HepG2 (cell line): ENCODE results near the gene TOP2A. TPM values are rescaled to one million over a fixed set of nuclear protein-coding genes. Genes with fewer than 3 reads are reported as not detected.

Experiments
- ATAC-seq: fragments of 200-7000 bp; cut with Tn5 transposase; 3 replicates; pipeline ENCODE4 v1.9.1; 2020; ENCODE audit warnings: mild to moderate bottlenecking, moderate library complexity
- BruUV-seq: library from RNA; stranded (reverse); fragments of 400-500 nt; replicated peaks from 2 replicates; lab custom pipeline; 2021; lab: Mats Ljungman, UMichigan
- CTCF ChIA-PET: fragments of 300-600 bp; formaldehyde crosslinking; extraction: SDS; loops from one replicate; lab custom pipeline; 2021; ENCODE audit warnings: low total read pairs, inconsistent platforms, low intra/inter-chr PET ratio; lab: Yijun Ruan, JAX
- POLR2A ChIA-PET: fragments of 350-600 bp; sonication (Branson Sonifier 250); formaldehyde crosslinking; loops from one replicate; lab custom pipeline; 2020; ENCODE audit warnings: antibody characterized with exemption, inconsistent platforms; lab: Yijun Ruan, JAX
- DNase-seq: peaks from one replicate; pipeline ENCODE4 v3.0.0-alpha.2; 2015; ENCODE audit warnings: low spot score
- FAIRE-seq: peaks from 3 replicates; lab custom pipeline; 2011; peaks lifted over from hg19 to GRCh38; lab: Jason Lieb, UNC
- H2AFZ ChIP-seq: one replicate; pipeline ENCODE4 v1.6.1; 2011; ENCODE audit warnings: low read length, inconsistent platforms
- H3K27ac ChIP-seq: fragments of 300-600 bp; 3 replicates; pipeline ENCODE4 v1.8.0; 2011; ENCODE audit warnings: mixed run types, mild to moderate bottlenecking, mixed read lengths, low read length, inconsistent platforms; ENCODE audit not compliant: insufficient read depth; ENCODE audit errors: extremely low read length
- H3K27me3 ChIP-seq, 2 experiments: fragments of 200-600 bp in 1 of 2; 2 replicates in 1 of 2; 3 replicates in 1 of 2; pipeline versions ENCODE4 v1.6.0 to v1.8.0; 2011; ENCODE audit warnings: low read length in 2 of 2, mild to moderate bottlenecking in 2 of 2, moderate library complexity in 2 of 2, inconsistent platforms in 1 of 2; ENCODE audit not compliant: insufficient read depth in 2 of 2, control insufficient read depth in 1 of 2
- H3K36me3 ChIP-seq, 2 experiments: fragments of 200-600 bp in 1 of 2; replicated peaks in 1 of 2; 2 replicates in 1 of 2; 3 replicates in 1 of 2; pipeline versions ENCODE4 v1.5.1 to v1.8.0; 2011; ENCODE audit warnings: low read length in 2 of 2, inconsistent platforms in 1 of 2; ENCODE audit not compliant: insufficient read depth in 2 of 2, control insufficient read depth in 1 of 2
- H3K4me1 ChIP-seq: 2 replicates; pipeline ENCODE4 v1.5.1; 2012; ENCODE audit warnings: low read length, inconsistent platforms; ENCODE audit not compliant: insufficient read depth
- H3K4me2 ChIP-seq: 2 replicates; pipeline ENCODE4 v1.6.0; 2011; ENCODE audit warnings: low read depth, low read length, inconsistent platforms
- H3K4me3 ChIP-seq, 3 experiments: fragments of 200-600 bp in 1 of 3; sonication (generic), shearing (Covaris generic) in 1 of 3; replicated peaks in 1 of 3; 2 replicates each; pipeline ENCODE4 v1.5.1; 2011 to 2016; ENCODE audit warnings: low read length in 3 of 3, inconsistent platforms in 2 of 3, low read depth in 2 of 3, mild to moderate bottlenecking in 2 of 3, control low read depth in 1 of 3, mixed read lengths in 1 of 3; ENCODE audit not compliant: insufficient read depth in 1 of 3
- H3K79me2 ChIP-seq: one replicate; pipeline ENCODE4 v1.6.1; 2011; ENCODE audit warnings: low read length, inconsistent platforms; ENCODE audit not compliant: insufficient read depth
- H3K9ac ChIP-seq: 2 replicates; pipeline ENCODE4 v1.6.0; 2011; ENCODE audit warnings: mild to moderate bottlenecking, low read depth, low read length, inconsistent platforms; ENCODE audit not compliant: insufficient read depth
- H3K9me3 ChIP-seq: 2 replicates; pipeline ENCODE4 v1.5.1; 2012; ENCODE audit warnings: mild to moderate bottlenecking, low read length
- H4K20me1 ChIP-seq: 2 replicates; pipeline ENCODE4 v1.6.0; 2011; ENCODE audit warnings: inconsistent platforms, mild to moderate bottlenecking, low read length, moderate library complexity; ENCODE audit not compliant: insufficient read depth
- ATF5 ChIP-seq: sonication (generic); formaldehyde crosslinking; IDR thresholded peaks from 2 replicates; pipeline ENCODE4 v1.4.0; 2020; ENCODE audit warnings: mild to moderate bottlenecking, low read depth, missing genetic modification reagents
- CCDC6 ChIP-seq: sonication (generic); formaldehyde crosslinking; IDR thresholded peaks from 2 replicates; pipeline ENCODE4 v1.8.1; 2022; ENCODE audit warnings: mild to moderate bottlenecking, missing genetic modification reagents, moderate library complexity
- ESRRA ChIP-seq: sonication (generic); formaldehyde crosslinking; IDR thresholded peaks from 2 replicates; pipeline ENCODE4 v1.5.1; 2020; ENCODE audit warnings: mild to moderate bottlenecking, low read depth, missing genetic modification reagents
- GPN1 ChIP-seq: sonication (generic); formaldehyde crosslinking; IDR thresholded peaks from 2 replicates; pipeline ENCODE4 v1.5.1; 2020; ENCODE audit warnings: missing genetic modification reagents, borderline replicate concordance
- HHEX ChIP-seq: IDR thresholded peaks from 2 replicates; pipeline ENCODE4 v1.6.1; 2016; ENCODE audit warnings: control low read depth
- HIVEP1 ChIP-seq: sonication (generic); formaldehyde crosslinking; IDR thresholded peaks from 2 replicates; pipeline ENCODE4 v1.4.0; 2020; ENCODE audit warnings: mild to moderate bottlenecking, missing genetic modification reagents
- MED1 ChIP-seq: sonication (generic); formaldehyde crosslinking; IDR thresholded peaks from 2 replicates; pipeline ENCODE4 v1.4.0; 2020; ENCODE audit warnings: missing genetic modification reagents
- NFYC ChIP-seq: IDR thresholded peaks from 2 replicates; pipeline ENCODE4 v1.6.1; 2016; ENCODE audit warnings: missing genetic modification reagents, missing compliant biosample characterization
- NR3C1 ChIP-seq: sonication (generic); formaldehyde crosslinking; IDR thresholded peaks from 2 replicates; pipeline ENCODE4 v1.4.0; 2020; ENCODE audit warnings: missing genetic modification reagents
- SALL1 ChIP-seq: sonication (generic); formaldehyde crosslinking; IDR thresholded peaks from 2 replicates; pipeline ENCODE4 v1.8.0; 2022; ENCODE audit warnings: mild to moderate bottlenecking, missing genetic modification reagents
- SCMH1 ChIP-seq: sonication (generic); formaldehyde crosslinking; IDR thresholded peaks from 2 replicates; pipeline ENCODE4 v1.9.0; 2021; ENCODE audit warnings: missing genetic modification reagents, mild to moderate bottlenecking, borderline replicate concordance
- SYNCRIP ChIP-seq: fragments of 200-400 bp; formaldehyde crosslinking; IDR thresholded peaks from 2 replicates; pipeline ENCODE4 v1.6.1; 2018; ENCODE audit warnings: mild to moderate bottlenecking, low read depth, low read length; ENCODE audit not compliant: insufficient read depth
- TAF15 ChIP-seq: fragments of 200-400 bp; formaldehyde crosslinking; IDR thresholded peaks from one replicate; pipeline ENCODE4 v1.6.1; 2018; ENCODE audit warnings: mild to moderate bottlenecking, low read depth, low read length; ENCODE audit not compliant: poor library complexity, severe bottlenecking
- ZHX1 ChIP-seq: sonication (generic); formaldehyde crosslinking; IDR thresholded peaks from 2 replicates; pipeline ENCODE4 v1.8.1; 2022; ENCODE audit warnings: low read depth, mild to moderate bottlenecking, missing genetic modification reagents
- ZNF274 ChIP-seq: sonication (generic); formaldehyde crosslinking; IDR thresholded peaks from 2 replicates; pipeline ENCODE4 v1.5.1; 2020; ENCODE audit warnings: mild to moderate bottlenecking, missing genetic modification reagents
- ZNF275 ChIP-seq: sonication (generic); formaldehyde crosslinking; IDR thresholded peaks from 2 replicates; pipeline ENCODE4 v1.8.0; 2022; ENCODE audit warnings: missing genetic modification reagents, mild to moderate bottlenecking, inconsistent platforms, borderline replicate concordance
- ZNF296 ChIP-seq: sonication (generic); formaldehyde crosslinking; conservative IDR thresholded peaks from 2 replicates; pipeline ENCODE4 v1.5.0; 2020; ENCODE audit warnings: mild to moderate bottlenecking, missing genetic modification reagents
- ZNF513 ChIP-seq: sonication (generic); formaldehyde crosslinking; conservative IDR thresholded peaks from 2 replicates; pipeline ENCODE4 v1.5.0; 2020; ENCODE audit warnings: missing genetic modification reagents
- ZNF850 ChIP-seq: sonication (generic); formaldehyde crosslinking; conservative IDR thresholded peaks from 2 replicates; pipeline ENCODE4 v1.9.0; 2021; ENCODE audit warnings: mild to moderate bottlenecking, missing genetic modification reagents
- WGBS: methylation state at CpG from one replicate; pipeline ENCODE4 v1.1.6; 2017; ENCODE audit warnings: low lambda C conversion rate; 5-methylcytosine and 5-hydroxymethylcytosine counted together
- in situ Hi-C: cut with HindIII; loops from 2 replicates; pipeline ENCODE4 v1.10.0; 2017; ENCODE audit warnings: low pct_unique_long_range_greater_than_20kb; ENCODE audit not compliant: extremely low pct_ligation_motif_present
- intact Hi-C: fragments of 100-400 bp; cut with micrococcal nuclease; formaldehyde crosslinking; loops from one replicate; pipeline ENCODE4 v1.10.0; 2022; ENCODE audit not compliant: unreplicated experiment
- polyA plus RNA-seq, 8 experiments: library from polyadenylated mRNA; depleted of rRNA in 3 of 8; stranded (reverse) in 7 of 8; unstranded in 1 of 8; fragments of >200 nt; fragmentation: Illumina TruSeq in 4 of 8; extraction: Trizol in 4 of 8; gene quantifications; 2 replicates each; pipeline versions ENCODE4 v1.2.1 to v1.2.3, GENCODE V29; 2011 to 2016; ENCODE audit warnings: low read depth in 4 of 8, missing spikeins in 1 of 8, mixed read lengths in 1 of 8; ENCODE audit not compliant: insufficient read depth in 1 of 8
- total RNA-seq, 5 experiments: library from RNA; depleted of rRNA; stranded (reverse); fragments of >200 nt; fragmentation: Illumina TruSeq; extraction: Trizol; gene quantifications; 2 replicates each; pipeline ENCODE4 v1.2.3, GENCODE V29; 2016; ENCODE audit warnings: low read depth in 1 of 5

Gene TOP2A
- total and polyA plus RNA-seq, 2 of the 13 experiments (the other 11 are each of a cell fraction or from before 2014, with no cell fraction given), result 108 to 327 TPM

- no peak for TF ChIP-seq ZNF275 (CRISPR knock-in tag)
- no peak for TF ChIP-seq ZHX1 (CRISPR knock-in tag)
- TF ChIP-seq NFYC (CRISPR knock-in tag), result no peak
- no peak for TF ChIP-seq MED1 (CRISPR knock-in tag)
- no peak for TF ChIP-seq ATF5
- TF ChIP-seq, all 625 proteins: peak for 0
Measured at GRCh38 chr17:40373999-40374398, 43.7 kb downstream of the TOP2A start (continued).

- intact Hi-C loops, result no loop called here
- ATAC-seq, result no peak
- Histone ChIP-seq H3K4me2 (no peak overlapping the region), H3K4me1 (peaks cover 22% of the 10 kb centered on the region), H4K20me1 (no peaks in the 10 kb centered on the region), H3K27ac (no peak overlapping the region), H3K36me3 (no peaks in the 10 kb centered on the region), H3K9ac (no peak overlapping the region), H3K9me3 (peaks cover 6% of the 10 kb centered on the region; the same call in 1 of the 2 replicates), H3K79me2 (no peaks in the 10 kb centered on the region), H3K27me3 (no peaks in the 10 kb centered on the region), H2AFZ (no peak overlapping the region), H3K4me3 (no peak overlapping the region)
- BruUV-seq, result no TSS peak
- WGBS, result 57% methylated on average over 4 of the region's 4 CpGs
- FAIRE-seq, result no peak
- in situ Hi-C loops, result no loop called here
- ChIA-PET POLR2A (no interaction called here), CTCF (no interaction called here)
- DNase-seq, result no peak
- TF ChIP-seq ZNF513 (no peak), ESRRA (no peak), SCMH1 (no peak), SYNCRIP (no peak), GPN1 (CRISPR knock-in tag) (no peak), SALL1 (no peak), ZNF274 (CRISPR knock-in tag) (no peak), ZNF850 (CRISPR knock-in tag) (no peak), HHEX (CRISPR knock-in tag) (no peak), NR3C1 (CRISPR knock-in tag) (no peak), ZNF296 (CRISPR knock-in tag) (no peak), TAF15 (no peak), CCDC6 (no peak), HIVEP1 (no peak)
Measured at GRCh38 chr17:40373324-40373723, 44.4 kb downstream of the TOP2A start.
